ENCODE measurements around the gene UPK3A.

Gene UPK3A

GRCh38 chr22:45316796-45317526 is 32.2 kb downstream of the UPK3A start:
- no peak overlapping the region for H3K4me3 ChIP-seq (replicated peaks; ENCODE audit: insufficient read depth, low read length)
- H3K27ac ChIP-seq (replicated peaks) = peak overlapping the region; percentile 64
- no peaks in the 10 kb centered on the region for H3K27me3 ChIP-seq (ENCODE audit: insufficient read depth, poor library complexity, severe bottlenecking)
- DNase-seq (ENCODE audit: low read depth in 1 of 2, low spot score in 1 of 2) = peak in 1 of 2 experiments; percentile 42
- TF ChIP-seq GABPA (IDR thresholded peaks at IDR 0.05; ENCODE audit: low read depth) = no peak
- TF ChIP-seq POLR2AphosphoS5 (IDR thresholded peaks at IDR 0.05; ENCODE audit: low read depth) = no peak
- no peak for TF ChIP-seq SPI1 (IDR thresholded peaks at IDR 0.05; ENCODE audit: borderline replicate concordance, low read depth)
- TF ChIP-seq, protein P1, sequence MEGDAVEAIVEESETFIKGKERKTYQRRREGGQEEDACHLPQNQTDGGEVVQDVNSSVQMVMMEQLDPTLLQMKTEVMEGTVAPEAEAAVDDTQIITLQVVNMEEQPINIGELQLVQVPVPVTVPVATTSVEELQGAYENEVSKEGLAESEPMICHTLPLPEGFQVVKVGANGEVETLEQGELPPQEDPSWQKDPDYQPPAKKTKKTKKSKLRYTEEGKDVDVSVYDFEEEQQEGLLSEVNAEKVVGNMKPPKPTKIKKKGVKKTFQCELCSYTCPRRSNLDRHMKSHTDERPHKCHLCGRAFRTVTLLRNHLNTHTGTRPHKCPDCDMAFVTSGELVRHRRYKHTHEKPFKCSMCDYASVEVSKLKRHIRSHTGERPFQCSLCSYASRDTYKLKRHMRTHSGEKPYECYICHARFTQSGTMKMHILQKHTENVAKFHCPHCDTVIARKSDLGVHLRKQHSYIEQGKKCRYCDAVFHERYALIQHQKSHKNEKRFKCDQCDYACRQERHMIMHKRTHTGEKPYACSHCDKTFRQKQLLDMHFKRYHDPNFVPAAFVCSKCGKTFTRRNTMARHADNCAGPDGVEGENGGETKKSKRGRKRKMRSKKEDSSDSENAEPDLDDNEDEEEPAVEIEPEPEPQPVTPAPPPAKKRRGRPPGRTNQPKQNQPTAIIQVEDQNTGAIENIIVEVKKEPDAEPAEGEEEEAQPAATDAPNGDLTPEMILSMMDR (IDR thresholded peaks at IDR 0.05; ENCODE audit: insufficient read depth, low read length) = no peak
- TF ChIP-seq REST (IDR thresholded peaks at IDR 0.05; ENCODE audit: insufficient replicate concordance, low read depth) = no peak

DNA sequence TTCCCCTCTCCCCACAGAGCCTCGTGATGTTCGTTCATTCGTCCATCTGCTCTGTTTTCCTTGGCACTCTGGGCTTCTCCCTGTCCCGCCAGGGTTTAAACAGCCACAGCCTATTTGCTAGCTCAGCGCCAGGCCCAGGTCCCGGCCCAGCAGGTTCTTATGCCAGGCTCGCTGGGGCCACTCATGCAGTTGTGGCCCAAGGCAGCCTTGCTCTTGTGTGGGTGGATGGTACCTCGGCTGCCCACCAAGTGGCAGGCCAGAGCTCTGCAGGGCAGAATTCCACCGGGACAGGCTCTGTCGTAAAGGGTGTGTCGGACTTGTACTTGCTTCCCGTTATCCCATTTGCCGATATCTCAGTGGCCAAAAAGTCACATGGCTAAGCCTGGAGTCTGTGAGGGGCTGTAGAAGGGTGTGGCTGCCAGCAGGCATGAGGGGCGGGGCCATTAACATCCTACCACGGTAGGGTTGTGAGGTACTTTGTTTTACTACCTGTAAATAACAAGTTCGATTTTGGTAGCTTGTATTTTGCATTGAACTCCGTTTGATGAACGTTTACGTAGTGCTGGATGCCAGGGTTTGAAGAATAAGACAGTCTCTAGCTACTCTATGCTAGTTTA is 32.9 kb downstream of the UPK3A start:
- DNase-seq (ENCODE audit: low read depth in 1 of 2, low spot score in 1 of 2) = no peak
- TF ChIP-seq REST (IDR thresholded peaks at IDR 0.05; ENCODE audit: insufficient replicate concordance, low read depth) (no peak), POLR2AphosphoS5 (IDR thresholded peaks at IDR 0.05; ENCODE audit: low read depth) (no peak)
- Histone ChIP-seq H3K27me3 (ENCODE audit: insufficient read depth, poor library complexity, severe bottlenecking) (no peaks in the 10 kb centered on the region), H3K4me3 (replicated peaks; ENCODE audit: insufficient read depth, low read length) (no peak overlapping the region), H3K27ac (replicated peaks) (peak overlapping the region; percentile 64)

GRCh38 chr22:45318168-45318557 is 33.4 kb downstream of the UPK3A start:
- peak; percentile 38 to 76 for DNase-seq (ENCODE audit: low read depth in 1 of 2, low spot score in 1 of 2)
- Histone ChIP-seq H3K27ac (replicated peaks) (peak overlapping the region; percentile 64), H3K4me3 (replicated peaks; ENCODE audit: insufficient read depth, low read length) (0 out of 2 replicates have a peak overlapping the region, but pooled peaks have one; percentile 2), H3K27me3 (ENCODE audit: insufficient read depth, poor library complexity, severe bottlenecking) (no peaks in the 10 kb centered on the region)
- TF ChIP-seq SPI1 (IDR thresholded peaks at IDR 0.05; ENCODE audit: borderline replicate concordance, low read depth) = no peak

DNA sequence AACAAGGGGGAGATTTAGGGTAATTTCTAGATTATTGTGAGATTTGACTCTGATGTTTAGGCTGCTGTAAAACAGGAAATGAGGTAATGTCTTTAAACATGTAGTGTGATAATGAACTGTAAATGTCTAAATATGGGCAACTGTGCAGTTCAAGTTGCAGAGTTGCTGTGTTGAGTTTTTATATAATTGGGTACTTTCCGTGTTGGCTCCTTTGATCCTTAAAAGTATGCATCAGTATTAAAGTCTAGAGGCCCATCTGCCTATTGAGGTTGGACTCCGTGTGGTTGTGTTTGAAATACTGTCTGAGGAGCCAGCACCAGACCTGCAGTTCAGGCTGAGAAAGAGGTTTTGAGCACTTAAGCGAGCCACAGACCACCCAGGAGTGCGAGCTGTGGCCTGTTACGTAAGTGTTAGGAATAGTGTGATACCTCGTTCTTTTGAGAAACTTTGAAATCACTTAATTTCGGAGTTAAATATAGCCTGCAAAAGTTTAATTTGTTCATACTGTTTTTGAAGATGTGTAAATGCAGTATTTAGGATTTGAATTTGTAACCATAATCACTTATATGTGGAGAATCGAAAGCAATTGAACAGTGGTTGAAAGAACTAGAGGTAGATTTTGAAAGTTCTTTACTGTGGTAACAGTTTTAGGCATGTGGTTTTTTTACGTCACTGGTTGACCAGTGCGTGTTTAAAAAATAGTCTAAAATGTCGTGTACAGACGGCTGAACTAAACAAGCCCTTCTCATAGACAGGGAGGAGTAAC is 34.0 kb downstream of the UPK3A start:
- peak; percentile 46; the same call in 1 of the 2 replicates for TF ChIP-seq SPI1 (IDR thresholded peaks at IDR 0.05; ENCODE audit: borderline replicate concordance, low read depth)
- no peak for TF ChIP-seq GABPA (IDR thresholded peaks at IDR 0.05; ENCODE audit: low read depth)
- TF ChIP-seq REST (IDR thresholded peaks at IDR 0.05; ENCODE audit: insufficient replicate concordance, low read depth) = no peak
- TF ChIP-seq, protein P1 (IDR thresholded peaks at IDR 0.05; ENCODE audit: insufficient read depth, low read length) = no peak
- DNase-seq (ENCODE audit: low read depth in 1 of 2, low spot score in 1 of 2) = peak in 1 of 2 experiments; percentile 25
- Histone ChIP-seq H3K27me3 (ENCODE audit: insufficient read depth, poor library complexity, severe bottlenecking) (no peaks in the 10 kb centered on the region), H3K27ac (replicated peaks) (peak overlapping the region; percentile 64), H3K4me3 (replicated peaks; ENCODE audit: insufficient read depth, low read length) (0 out of 2 replicates have a peak overlapping the region, but pooled peaks have one; percentile 2)
